GM23248 (cell line): ENCODE results near the gene GRK3.

Experiments used
- EZH2 ChIP-seq: fragments of 200-600 bp; sonication (generic); IDR thresholded peaks from 2 replicates; pipeline ENCODE4 v1.6.1; 2018; ENCODE audit warnings: antibody characterized with exemption, mild to moderate bottlenecking; ENCODE audit not compliant: insufficient read depth, poor library complexity, severe bottlenecking
- EZH2phosphoT487 ChIP-seq: fragments of 200-600 bp; sonication (generic); IDR thresholded peaks from 2 replicates; pipeline ENCODE4 v1.6.1; 2018; ENCODE audit warnings: antibody characterized with exemption, moderate library complexity, mild to moderate bottlenecking, low read depth; ENCODE audit not compliant: insufficient read depth

GRCh38 chr22:25637032-25637431 lies 72.6 kb downstream of the GRK3 start:
- TF ChIP-seq EZH2phosphoT487 (no peak), EZH2 (no peak)
